HG02642 (cell line): ENCODE data around the gene ATXN10.
"Not testable (repeated sequence)": the region's sequence is repeated elsewhere in the genome, so short reads cannot be mapped to it uniquely, and the experiment has no call there.

Experiments
- ATAC-seq: cut with Tn5 transposase; IDR thresholded peaks from one replicate; pipeline ENCODE4 v1.9.1; 2021; ENCODE audit warnings: mild to moderate bottlenecking; ENCODE audit not compliant: unreplicated experiment, poor library complexity

Gene ATXN10

DNA sequence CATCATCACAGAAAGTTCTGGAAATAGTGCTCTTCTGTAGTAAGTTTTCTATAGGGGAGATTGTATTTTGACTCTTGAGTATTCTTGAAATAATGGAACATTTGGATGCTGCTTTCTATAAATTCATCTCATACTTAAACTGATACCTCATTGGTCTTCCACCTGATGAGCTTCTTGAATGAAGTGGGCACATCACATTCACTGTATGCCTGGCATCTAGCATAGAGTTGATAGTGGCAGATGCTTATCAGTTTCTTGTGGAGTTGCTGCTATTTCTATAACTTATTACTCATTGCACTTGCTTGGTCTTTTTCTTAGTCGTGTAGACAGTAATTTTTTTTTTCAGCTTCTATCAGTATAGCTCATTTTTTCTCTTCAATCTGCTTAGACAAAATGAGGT lies 5.4 kb downstream of the ATXN10 start:
- no peak for ATAC-seq

DNA sequence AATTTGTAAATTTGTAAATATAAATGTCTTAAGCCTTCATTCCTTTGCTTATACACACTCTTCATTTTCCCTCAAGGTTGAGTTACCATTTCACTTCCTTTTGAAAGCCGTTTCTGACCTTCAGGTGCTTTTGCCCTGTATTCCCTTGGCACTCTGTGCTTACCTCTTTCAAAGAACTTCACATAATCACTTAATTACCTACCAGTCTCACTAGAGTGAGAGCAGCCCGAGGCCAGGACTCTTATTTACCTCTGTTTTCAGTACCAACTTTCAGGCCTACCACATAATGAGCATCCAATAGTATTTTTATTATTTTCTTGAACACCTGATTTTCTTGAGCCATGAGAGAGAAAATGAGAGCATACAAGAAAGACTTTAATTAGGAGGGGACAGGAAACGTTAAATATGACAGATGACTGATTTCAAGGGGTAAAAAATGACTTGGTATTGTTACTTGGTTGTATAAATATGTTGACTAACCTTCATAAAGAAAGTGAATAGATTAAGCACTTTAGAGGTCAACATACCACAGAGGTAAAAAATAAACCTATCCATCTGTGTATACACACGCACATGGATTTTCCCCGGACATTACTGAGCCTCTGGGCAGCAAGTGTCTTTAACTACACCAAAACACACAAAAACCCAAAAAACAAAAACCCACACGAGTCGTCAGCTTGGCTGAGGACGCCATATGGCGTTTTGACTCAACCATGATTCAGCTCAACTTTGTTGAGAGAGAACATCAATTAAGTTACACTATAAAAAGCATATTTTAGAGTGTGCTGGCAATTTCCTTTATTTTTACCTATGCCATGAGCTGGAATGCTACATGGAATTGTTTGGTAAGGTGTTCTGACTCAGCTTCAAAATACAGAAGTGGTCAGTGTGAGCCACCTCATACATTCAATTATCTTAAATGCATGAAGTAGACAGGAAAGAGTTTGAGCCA lies 7.6 kb downstream of the ATXN10 start:
- ATAC-seq: no peak

DNA sequence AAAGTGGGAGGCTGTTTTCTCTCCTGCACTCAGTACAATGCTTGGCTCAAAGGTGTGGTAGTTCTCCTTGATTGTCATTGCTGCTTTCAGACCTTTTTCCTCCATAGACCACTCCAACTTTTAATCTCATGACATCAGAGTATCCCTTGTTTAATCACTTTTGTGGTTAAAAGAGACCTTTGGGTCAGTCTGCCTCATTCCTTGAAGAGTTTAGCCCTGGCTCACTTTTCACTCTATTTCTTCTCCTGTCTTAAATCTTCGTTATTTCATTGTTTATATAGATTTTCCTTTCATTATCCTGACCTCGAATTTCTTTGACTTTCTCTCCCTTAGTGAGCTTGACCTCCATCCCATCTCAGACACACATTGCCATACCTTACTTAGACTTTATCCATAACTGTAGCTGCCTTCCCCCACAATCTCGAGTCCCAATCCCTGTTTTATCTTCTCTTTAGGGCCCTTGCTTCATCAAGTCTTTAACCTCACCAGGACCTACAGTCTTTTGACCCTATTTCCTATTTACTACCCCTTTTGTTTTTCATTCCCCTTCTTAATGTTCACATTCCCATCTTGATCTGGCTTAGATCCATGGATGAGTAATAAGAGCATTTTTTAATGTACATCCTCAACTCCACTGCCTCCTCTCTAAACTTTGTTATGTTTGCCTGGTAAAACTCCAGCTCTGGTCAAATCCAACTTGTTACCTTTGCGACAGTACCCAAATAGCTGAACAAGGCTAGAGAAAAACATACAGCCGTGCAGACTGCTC lies 9.5 kb downstream of the ATXN10 start:
- ATAC-seq: no peak

DNA sequence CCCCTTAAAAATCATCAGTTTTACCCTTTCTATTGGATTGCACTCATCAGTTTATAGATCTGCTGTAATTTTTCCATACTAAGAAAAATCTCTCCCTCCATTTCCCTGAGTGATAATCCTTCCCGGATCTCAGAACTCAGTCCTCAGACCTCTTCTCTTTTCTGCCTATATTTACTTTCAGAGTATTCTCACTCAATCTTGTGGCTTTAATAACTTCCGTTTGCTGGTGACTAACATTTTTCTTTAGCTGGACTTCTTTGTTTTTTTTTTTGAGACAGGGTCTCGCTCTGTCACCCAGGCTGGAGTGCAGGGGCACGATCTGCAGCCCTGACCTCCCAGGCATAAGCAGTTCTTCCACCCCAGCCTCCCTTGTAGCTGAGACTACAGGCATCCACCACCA lies 10.4 kb downstream of the ATXN10 start:
- ATAC-seq: no peak

DNA sequence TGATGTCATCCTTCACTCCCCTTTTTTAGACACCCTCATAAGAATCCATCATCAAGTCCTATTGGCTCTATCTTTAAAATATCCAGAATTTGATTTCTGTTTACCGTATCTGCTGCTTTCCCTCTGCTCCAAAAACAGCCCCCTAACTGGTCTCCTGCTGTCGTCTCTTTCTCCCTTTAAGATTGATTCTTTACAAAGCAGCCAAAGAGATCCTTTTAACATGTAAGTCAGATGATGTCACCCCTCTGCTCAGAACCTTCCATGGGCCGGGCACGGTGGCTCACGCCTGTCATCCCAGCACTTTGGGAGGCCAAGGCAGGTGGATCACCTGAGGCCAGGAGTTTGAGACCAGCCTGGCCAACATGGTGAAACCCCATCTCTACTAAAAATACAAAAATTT lies 11.1 kb downstream of the ATXN10 start:
- ATAC-seq: not testable (repeated sequence)

GRCh38 chr22:45683248-45683647 lies 11.6 kb downstream of the ATXN10 start:
- ATAC-seq: no peak

GRCh38 chr22:45683680-45684079 lies 12.0 kb downstream of the ATXN10 start:
- no peak for ATAC-seq

DNA sequence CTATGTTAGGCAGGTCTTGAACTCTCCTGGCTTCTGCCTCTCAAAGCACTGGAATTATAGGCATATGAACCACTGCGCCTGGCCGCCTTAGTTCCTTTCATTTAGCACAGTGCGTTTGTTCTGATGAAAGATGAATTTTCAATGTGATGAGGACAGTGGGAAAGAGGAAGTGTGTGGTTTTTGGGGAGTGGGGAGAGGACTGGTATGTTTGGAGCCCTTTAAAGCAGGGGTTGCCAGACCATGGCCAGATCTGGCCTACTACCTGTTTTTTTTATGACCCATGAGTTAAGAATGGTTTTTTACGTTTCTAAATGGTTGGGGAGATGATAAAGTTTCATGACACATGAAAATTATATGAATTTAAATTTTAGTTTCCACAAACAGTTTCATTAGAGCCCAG lies 12.5 kb downstream of the ATXN10 start:
- no peak for ATAC-seq

DNA sequence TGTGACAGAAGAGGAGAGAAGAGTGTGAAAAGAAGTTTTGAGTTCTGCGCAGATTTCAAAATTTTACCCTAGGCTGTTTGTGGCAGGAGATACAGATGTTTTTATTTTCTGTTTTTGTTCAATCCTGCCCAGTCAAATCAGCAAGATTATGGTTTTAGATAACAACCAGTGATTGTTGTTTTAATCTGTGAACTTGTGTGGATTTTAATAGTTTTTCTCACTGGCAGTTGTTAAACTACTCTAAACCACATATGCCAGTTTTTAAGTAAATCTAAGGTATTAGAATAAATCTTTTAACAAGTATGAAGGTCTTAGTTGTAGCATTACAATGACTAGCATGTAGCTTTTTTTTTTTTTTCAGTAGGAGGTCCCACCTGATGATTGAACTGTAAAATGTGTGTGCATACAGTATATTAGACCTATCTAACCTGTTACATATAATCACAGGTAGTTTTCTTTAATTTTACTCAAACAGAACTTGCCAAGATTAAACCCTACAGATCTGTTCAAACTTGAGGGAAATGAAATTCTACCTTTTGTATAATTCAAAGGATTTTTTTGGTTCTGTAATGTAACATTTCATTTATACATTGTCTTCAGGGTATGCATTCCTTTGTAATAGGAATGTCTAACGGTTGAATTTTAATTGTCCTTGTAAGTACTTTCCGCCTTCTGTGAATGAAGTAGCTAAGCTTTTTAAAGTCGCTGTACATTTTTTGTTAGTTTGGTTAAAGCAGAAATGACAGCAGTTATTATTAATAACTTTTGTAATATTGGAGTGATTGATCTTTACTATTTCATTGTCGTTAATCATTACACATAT lies 13.3 kb downstream of the ATXN10 start:
- no peak for ATAC-seq

GRCh38 chr22:45686004-45686403 lies 14.4 kb downstream of the ATXN10 start:
- ATAC-seq: no peak

GRCh38 chr22:45686836-45687235 lies 15.2 kb downstream of the ATXN10 start:
- ATAC-seq: no peak

DNA sequence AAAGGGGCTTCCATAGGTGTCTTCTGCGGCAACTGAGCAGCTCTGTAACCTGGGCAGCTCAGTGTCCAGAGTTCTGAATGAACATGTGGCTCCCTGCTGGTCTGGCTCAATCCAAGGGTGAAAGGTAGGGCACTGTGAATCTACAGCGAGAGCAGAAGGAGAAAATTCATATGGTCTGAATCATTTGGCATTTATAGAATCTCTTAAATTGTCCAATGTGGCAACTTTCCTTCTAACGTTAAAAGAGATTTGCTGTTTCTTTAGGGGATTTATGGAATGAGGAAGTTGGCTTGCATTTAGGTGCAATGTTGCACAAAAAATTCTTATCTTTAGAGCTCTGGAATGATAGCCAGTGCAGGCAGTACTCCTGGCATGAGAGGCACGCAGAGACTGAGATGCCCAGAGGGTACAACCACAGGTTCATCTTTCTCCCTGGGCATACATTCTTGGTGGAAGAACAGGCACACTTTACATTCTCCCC lies 17.0 kb downstream of the ATXN10 start:
- ATAC-seq: no peak

DNA sequence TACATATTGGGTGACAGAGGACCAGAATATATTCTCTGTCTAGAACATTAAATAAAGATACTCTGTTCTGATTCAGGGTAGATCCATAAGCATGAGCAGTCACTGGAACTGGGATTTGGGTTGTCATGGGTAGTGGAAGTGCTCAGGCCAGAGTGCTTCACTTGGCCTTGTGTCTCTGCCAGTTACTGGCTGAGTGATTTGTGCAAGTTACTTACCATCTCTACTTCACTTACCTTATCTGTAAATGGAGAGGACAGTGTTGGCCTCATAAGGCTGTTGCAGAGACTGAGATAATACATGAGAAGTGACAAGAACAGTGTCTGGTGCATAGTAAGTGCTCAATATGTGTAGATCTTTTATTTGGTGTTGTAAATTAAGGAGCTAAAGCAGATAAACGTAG lies 17.6 kb downstream of the ATXN10 start:
- no peak for ATAC-seq

- no peak for ATAC-seq
These were observed 18.4 kb downstream of the ATXN10 start for GRCh38 chr22:45690008-45690407.

DNA sequence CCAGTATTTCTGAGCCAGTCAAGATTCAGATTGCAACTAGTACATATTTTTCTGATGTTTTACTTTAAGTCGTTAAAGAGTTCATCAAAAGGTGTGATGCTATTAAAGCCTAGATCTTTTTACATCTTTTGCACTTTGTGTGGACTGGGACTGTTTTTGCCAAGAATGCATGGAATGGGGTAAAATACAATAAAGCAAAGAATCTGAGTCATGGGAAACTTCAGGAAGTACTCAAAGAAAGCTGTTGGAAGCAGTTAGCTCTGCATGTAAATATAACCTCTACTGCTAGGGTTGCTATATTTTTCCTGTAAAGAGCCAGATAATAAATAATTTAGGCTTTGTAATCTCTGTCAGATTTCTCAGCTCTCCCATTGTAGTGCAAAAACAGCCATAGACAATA lies 20.9 kb downstream of the ATXN10 start:
- no peak for ATAC-seq

- no peak for ATAC-seq
These were observed 22.2 kb downstream of the ATXN10 start for GRCh38 chr22:45693835-45694234.

DNA sequence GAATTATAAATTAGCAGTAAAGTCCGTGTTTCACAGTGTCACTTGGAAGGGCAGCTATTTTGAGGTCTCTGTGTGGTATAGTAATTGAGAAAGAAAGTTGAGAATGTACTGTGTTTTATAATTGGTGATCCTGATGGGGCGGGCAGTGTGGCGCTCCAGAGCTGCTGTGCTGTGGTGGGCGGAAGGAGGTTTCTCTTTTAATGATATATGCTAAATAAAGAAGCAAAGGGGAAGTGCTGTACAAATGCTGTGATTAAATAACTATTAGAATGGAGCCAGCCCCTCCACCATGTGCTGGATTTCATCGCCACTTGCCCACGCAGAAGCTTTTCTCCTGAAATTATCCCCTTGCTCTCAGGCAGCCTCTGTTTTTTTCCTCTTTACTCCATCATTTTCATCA lies 24.6 kb downstream of the ATXN10 start:
- no peak for ATAC-seq

DNA sequence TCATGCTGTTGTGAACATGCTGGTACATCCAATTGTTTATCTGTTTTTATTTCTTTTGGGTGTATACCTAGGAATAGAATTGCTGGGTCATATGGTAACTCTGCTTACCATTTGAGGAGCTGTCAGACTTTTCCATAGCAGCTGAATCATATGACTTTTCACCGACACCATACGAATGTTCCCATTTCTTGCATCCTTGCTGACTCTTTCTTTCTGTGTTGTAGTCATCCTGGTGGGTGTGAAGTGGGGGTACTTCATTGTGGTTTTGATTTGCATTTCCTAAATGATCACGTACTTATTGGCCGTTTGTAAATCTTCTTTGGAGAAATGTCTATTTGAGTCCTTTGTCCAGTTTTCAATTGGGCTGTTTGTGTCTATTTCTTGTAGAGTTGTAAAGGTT lies 26.5 kb downstream of the ATXN10 start:
- no peak for ATAC-seq

- no peak for ATAC-seq
These were observed 31.3 kb downstream of the ATXN10 start for GRCh38 chr22:45702981-45703380.

GRCh38 chr22:45703758-45704157 lies 32.1 kb downstream of the ATXN10 start:
- ATAC-seq: no peak
